ENCODE measurements around the gene ANKRD28. TPM values are rescaled to one million over a fixed set of nuclear protein-coding genes. Genes with fewer than 3 reads are reported as not detected.

The ANKRD28 gene
- total and polyA plus RNA-seq, 2 of the 8 experiments (the other 6 are each of a cell fraction or from before 2014, with no cell fraction given), result 39.1 to 61.7 TPM

- H3K79me2 ChIP-seq (ENCODE audit: control insufficient read depth in 1 of 2, insufficient read depth in 2 of 2, low read length in 2 of 2), result no peaks in the 10 kb centered on the region
- ChIA-PET CTCF (ENCODE audit: partially characterized antibody) (interaction anchor here (1.1 to 1.5 kb wide), 5 partner anchors 10 to 609 kb away, joined by 3 to 5 read pairs (median 4); no protein-coding TSS in a partner anchor), POLR2A (ENCODE audit: partially characterized antibody) (interaction anchor here (2.2 to 3.2 kb wide), 2 partner anchors 17 to 32 kb away, joined by 7 to 12 read pairs; partner anchors contain the start of genes BTD and HACL1)
- DNase-seq (ENCODE audit: low read depth in 1 of 2, low spot score in 2 of 2), result no peak
- no peak overlapping the region for H4K8ac ChIP-seq (ENCODE audit: extremely low read depth, insufficient read depth, low read length)
- 5% methylated on average over 5 of the region's 5 CpGs; no CpG with 5 or more reads in 1 of the 2 experiments for WGBS, 2 experiments (ENCODE audit: extremely low coverage in 1 of 2, insufficient coverage in 1 of 2, insufficient read length in 1 of 2, insufficient replicate concordance in 2 of 2, low coverage in 1 of 2, low lambda C conversion rate in 2 of 2, missing lambda C conversion rate in 1 of 2)
- 0 out of 2 replicates have a peak overlapping the region, but pooled peaks have one; percentile 41 for H2BK20ac ChIP-seq (ENCODE audit: low read length)
- H2BK5ac ChIP-seq (ENCODE audit: low read depth, low read length), result 0 out of 2 replicates have a peak overlapping the region, but pooled peaks have one; percentile 82
- H2BK120ac ChIP-seq (replicated peaks; ENCODE audit: low read depth, low read length), result peak overlapping the region; percentile 95
- no peaks in the 10 kb centered on the region for H3K9me3 ChIP-seq (ENCODE audit: insufficient read depth in 2 of 2, low read depth in 1 of 2, low read length in 1 of 2)
- H2AFZ ChIP-seq (ENCODE audit: low read length), result no peak overlapping the region
- H4K20me1 ChIP-seq (replicated peaks in 1 of 2; ENCODE audit: control insufficient read depth in 1 of 2, insufficient read depth in 2 of 2, low read length in 2 of 2), result no peaks in the 10 kb centered on the region
- no peaks in the 10 kb centered on the region for H3K23me2 ChIP-seq (ENCODE audit: low read depth, low read length)
- no peak overlapping the region for H3K9ac ChIP-seq (replicated peaks in 1 of 4; ENCODE audit: extremely low read depth in 1 of 4, low read depth in 3 of 4, low read length in 3 of 4)
- FAIRE-seq, result no peak
- H3K4me1 ChIP-seq (replicated peaks in 1 of 4; ENCODE audit: control insufficient read depth in 3 of 4, insufficient read depth in 4 of 4, low read length in 3 of 4), result peaks cover 15 to 47% (median 28%) of the 10 kb centered on the region in 4 experiments
- no peak overlapping the region for H3K56ac ChIP-seq (replicated peaks; ENCODE audit: insufficient read length, low read depth, low read length)
- H4K91ac ChIP-seq (replicated peaks; ENCODE audit: insufficient read length, low read length), result peak overlapping the region; percentile 79
- peak; percentile 18 for TF ChIP-seq NANOG (IDR thresholded peaks at IDR 0.05; ENCODE audit: insufficient read depth, low read depth, low read length, poor library complexity, severe bottlenecking)
- no peak for TF ChIP-seq BCL11A (IDR thresholded peaks at IDR 0.05; ENCODE audit: low read depth in 2 of 2, low read length in 2 of 2)
- no peak overlapping the region for H3K23ac ChIP-seq (ENCODE audit: insufficient read length)
- no peak overlapping the region for H3K27ac ChIP-seq (ENCODE audit: low read depth, low read length)
- peak overlapping the region; percentile 63 for H3K4ac ChIP-seq (replicated peaks; ENCODE audit: insufficient read length, low read depth, low read length)
- H3K79me1 ChIP-seq (ENCODE audit: low read depth, low read length), result no peaks in the 10 kb centered on the region
- H3K4me3 ChIP-seq (ENCODE audit: extremely low read depth in 1 of 4, insufficient read depth in 2 of 4, low read depth in 3 of 4, low read length in 4 of 4), result peak overlapping the region in 1 of 4 experiments; percentile 34; a peak in 1 of 8 replicates
- H3K27me3 ChIP-seq (replicated peaks in 1 of 4; ENCODE audit: control insufficient read depth in 3 of 4, extremely low read depth in 1 of 4, insufficient read depth in 3 of 4, low read length in 3 of 4), result no peaks in the 10 kb centered on the region
- no peak overlapping the region for H2BK15ac ChIP-seq (ENCODE audit: low read length)
- peak overlapping the region; percentile 29; the same call in 1 of the 2 replicates for H2AK5ac ChIP-seq (ENCODE audit: low read depth, low read length)
- peak overlapping the region; percentile 44 to 59 for H3K4me2 ChIP-seq (ENCODE audit: insufficient read depth in 1 of 2, low read depth in 2 of 2, low read length in 2 of 2)
- no peaks in the 10 kb centered on the region for H3K36me3 ChIP-seq (ENCODE audit: control insufficient read depth in 2 of 4, insufficient read depth in 4 of 4, low read length in 3 of 4)
- H3K14ac ChIP-seq (ENCODE audit: insufficient read length), result no peak overlapping the region
- peak overlapping the region; percentile 70 for H4K5ac ChIP-seq (ENCODE audit: insufficient read length, low read depth, low read length)
- no peak overlapping the region; the same call in 1 of the 2 replicates for H3K18ac ChIP-seq (ENCODE audit: extremely low read depth, low read length)
- peak overlapping the region; percentile 95 for H2BK12ac ChIP-seq (ENCODE audit: low read depth, low read length)
Observed at GRCh38 chr3:15633159-15633558, 164.6 kb downstream of the ANKRD28 start.
